ENCODE measurements around the gene REPS1. TPM values are rescaled to one million over a fixed set of nuclear protein-coding genes. Genes with fewer than 3 reads are reported as not detected.

REPS1 gene
- total and polyA plus RNA-seq, 2 of the 13 experiments (the other 11 are each of a cell fraction or from before 2014, with no cell fraction given) = 36.4 to 38.3 TPM

- no peak for TF ChIP-seq ZNF407 (CRISPR knock-in tag; IDR thresholded peaks at IDR 0.05; ENCODE audit: not compliant biosample characterization)
Measured at GRCh38 chr6:139006477-139006876, 18.4 kb upstream of the REPS1 start (continued).

DNA sequence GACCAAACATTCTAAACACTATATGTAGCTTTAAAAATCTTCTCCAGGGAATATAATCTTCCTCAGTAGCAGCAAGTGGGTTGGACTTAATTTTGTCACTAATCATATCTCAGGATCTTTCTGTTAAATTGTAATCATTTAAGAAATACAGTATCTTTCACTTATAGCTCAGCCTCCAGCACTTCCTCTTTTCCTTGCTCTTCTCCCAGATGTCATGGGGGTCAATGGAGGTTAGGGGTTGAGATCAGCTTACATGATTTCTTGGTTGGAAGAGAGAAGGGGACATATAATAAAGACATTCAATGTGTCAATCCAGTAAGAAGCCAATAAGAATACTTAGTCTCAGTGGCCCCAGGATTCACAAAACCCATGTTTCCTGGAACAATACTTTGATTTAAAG, 15.7 kb upstream of the REPS1 start:
- FAIRE-seq (no peak), ATAC-seq (no peak), DNase-seq (ENCODE audit: low spot score) (no peak)
- no peak overlapping the region for H3K27ac ChIP-seq (ENCODE audit: extremely low read length, insufficient read depth, low read length)
- H4K20me1 ChIP-seq (ENCODE audit: insufficient read depth, low read length) = no peaks in the 10 kb centered on the region
- no TSS peak for BruUV-seq (replicated peaks)
- ChIA-PET POLR2A (no interaction called here), CTCF (ENCODE audit: low intra/inter-chr PET ratio, low total read pairs) (no interaction called here)
- no peak overlapping the region for H3K4me2 ChIP-seq (ENCODE audit: low read depth, low read length)
- H3K27me3 ChIP-seq (ENCODE audit: control insufficient read depth in 1 of 2, insufficient read depth in 2 of 2, low read length in 2 of 2) = no peaks in the 10 kb centered on the region
- peaks cover 7% of the 10 kb centered on the region; the same call in 1 of the 2 replicates for H3K4me1 ChIP-seq (ENCODE audit: insufficient read depth, low read length)
- no peak overlapping the region for H2AFZ ChIP-seq (ENCODE audit: low read length)
- H3K4me3 ChIP-seq (replicated peaks in 1 of 3; ENCODE audit: insufficient read depth in 1 of 3, low read depth in 2 of 3, low read length in 3 of 3) = no peak overlapping the region
- H3K9me3 ChIP-seq (ENCODE audit: low read length) = no peaks in the 10 kb centered on the region
- in situ Hi-C loops (cut with HindIII; ENCODE audit: extremely low pct_ligation_motif_present, low pct_unique_long_range_greater_than_20kb) = no loop called here
- intact Hi-C loops (cut with micrococcal nuclease; ENCODE audit: unreplicated experiment) = no loop called here
- H3K9ac ChIP-seq (ENCODE audit: insufficient read depth, low read depth, low read length) = no peak overlapping the region
- no peaks in the 10 kb centered on the region for H3K79me2 ChIP-seq (ENCODE audit: insufficient read depth, low read length)
- H3K36me3 ChIP-seq (replicated peaks in 1 of 2; ENCODE audit: control insufficient read depth in 1 of 2, insufficient read depth in 2 of 2, low read length in 2 of 2) = no peaks in the 10 kb centered on the region
- TF ChIP-seq, protein P1, sequence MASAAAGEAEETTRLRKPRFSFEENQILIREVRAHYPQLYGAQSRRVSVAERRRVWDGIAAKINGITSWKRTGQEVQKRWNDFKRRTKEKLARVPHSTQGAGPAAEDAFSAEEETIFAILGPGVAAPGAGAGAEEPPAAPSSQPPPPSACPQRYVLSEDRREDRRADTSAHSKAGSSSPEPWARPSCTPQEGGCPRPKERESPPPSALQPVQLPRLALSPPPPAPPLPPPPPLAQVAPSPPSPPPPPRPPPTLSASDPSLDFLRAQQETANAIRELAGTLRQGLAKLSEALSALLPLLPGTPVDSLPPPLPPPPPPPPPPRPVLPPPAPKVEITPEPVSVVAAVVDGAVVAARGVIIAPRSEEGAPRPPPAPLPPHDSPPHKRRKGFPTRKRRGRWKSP (CRISPR knock-in tag; IDR thresholded peaks at IDR 0.05) = no peak
- TF ChIP-seq CC2D1A (CRISPR knock-in tag; IDR thresholded peaks at IDR 0.05) (no peak), KLF15 (CRISPR knock-in tag; IDR thresholded peaks at IDR 0.05; ENCODE audit: borderline replicate concordance) (no peak), JARID2 (CRISPR knock-in tag; IDR thresholded peaks at IDR 0.05; ENCODE audit: insufficient replicate concordance) (no peak), ZNF598 (CRISPR knock-in tag; IDR thresholded peaks at IDR 0.05; ENCODE audit: borderline replicate concordance) (no peak), IKZF1 (IDR thresholded peaks at IDR 0.05) (no peak), THAP11 (CRISPR knock-in tag; IDR thresholded peaks at IDR 0.05) (no peak)
- TF ChIP-seq, protein P2, sequence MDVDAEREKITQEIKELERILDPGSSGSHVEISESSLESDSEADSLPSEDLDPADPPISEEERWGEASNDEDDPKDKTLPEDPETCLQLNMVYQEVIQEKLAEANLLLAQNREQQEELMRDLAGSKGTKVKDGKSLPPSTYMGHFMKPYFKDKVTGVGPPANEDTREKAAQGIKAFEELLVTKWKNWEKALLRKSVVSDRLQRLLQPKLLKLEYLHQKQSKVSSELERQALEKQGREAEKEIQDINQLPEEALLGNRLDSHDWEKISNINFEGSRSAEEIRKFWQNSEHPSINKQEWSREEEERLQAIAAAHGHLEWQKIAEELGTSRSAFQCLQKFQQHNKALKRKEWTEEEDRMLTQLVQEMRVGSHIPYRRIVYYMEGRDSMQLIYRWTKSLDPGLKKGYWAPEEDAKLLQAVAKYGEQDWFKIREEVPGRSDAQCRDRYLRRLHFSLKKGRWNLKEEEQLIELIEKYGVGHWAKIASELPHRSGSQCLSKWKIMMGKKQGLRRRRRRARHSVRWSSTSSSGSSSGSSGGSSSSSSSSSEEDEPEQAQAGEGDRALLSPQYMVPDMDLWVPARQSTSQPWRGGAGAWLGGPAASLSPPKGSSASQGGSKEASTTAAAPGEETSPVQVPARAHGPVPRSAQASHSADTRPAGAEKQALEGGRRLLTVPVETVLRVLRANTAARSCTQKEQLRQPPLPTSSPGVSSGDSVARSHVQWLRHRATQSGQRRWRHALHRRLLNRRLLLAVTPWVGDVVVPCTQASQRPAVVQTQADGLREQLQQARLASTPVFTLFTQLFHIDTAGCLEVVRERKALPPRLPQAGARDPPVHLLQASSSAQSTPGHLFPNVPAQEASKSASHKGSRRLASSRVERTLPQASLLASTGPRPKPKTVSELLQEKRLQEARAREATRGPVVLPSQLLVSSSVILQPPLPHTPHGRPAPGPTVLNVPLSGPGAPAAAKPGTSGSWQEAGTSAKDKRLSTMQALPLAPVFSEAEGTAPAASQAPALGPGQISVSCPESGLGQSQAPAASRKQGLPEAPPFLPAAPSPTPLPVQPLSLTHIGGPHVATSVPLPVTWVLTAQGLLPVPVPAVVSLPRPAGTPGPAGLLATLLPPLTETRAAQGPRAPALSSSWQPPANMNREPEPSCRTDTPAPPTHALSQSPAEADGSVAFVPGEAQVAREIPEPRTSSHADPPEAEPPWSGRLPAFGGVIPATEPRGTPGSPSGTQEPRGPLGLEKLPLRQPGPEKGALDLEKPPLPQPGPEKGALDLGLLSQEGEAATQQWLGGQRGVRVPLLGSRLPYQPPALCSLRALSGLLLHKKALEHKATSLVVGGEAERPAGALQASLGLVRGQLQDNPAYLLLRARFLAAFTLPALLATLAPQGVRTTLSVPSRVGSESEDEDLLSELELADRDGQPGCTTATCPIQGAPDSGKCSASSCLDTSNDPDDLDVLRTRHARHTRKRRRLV (CRISPR knock-in tag; IDR thresholded peaks at IDR 0.05) = no peak
